ENCODE data around the gene UNCX. TPM values are rescaled to one million over a fixed set of nuclear protein-coding genes. Genes with fewer than 3 reads are reported as not detected.
"Not testable (repeated sequence)": the region's sequence is repeated elsewhere in the genome, so short reads cannot be mapped to it uniquely, and the experiment has no call there.

Gene UNCX
- total RNA-seq, 1 experiment from 2014 or later: not detected

GRCh38 chr7:1275451-1276381 is 43.0 kb downstream of the UNCX start:
- H3K36me3 ChIP-seq (replicated peaks; ENCODE audit: control insufficient read depth, insufficient read depth, low read length): no peaks in the 10 kb centered on the region
- no peaks in the 10 kb centered on the region for H3K27me3 ChIP-seq (ENCODE audit: control insufficient read depth, insufficient read depth, low read length)
- no peak overlapping the region for H3K4me3 ChIP-seq (ENCODE audit: insufficient read depth, low read depth, low read length)
- no peak for DNase-seq

DNA sequence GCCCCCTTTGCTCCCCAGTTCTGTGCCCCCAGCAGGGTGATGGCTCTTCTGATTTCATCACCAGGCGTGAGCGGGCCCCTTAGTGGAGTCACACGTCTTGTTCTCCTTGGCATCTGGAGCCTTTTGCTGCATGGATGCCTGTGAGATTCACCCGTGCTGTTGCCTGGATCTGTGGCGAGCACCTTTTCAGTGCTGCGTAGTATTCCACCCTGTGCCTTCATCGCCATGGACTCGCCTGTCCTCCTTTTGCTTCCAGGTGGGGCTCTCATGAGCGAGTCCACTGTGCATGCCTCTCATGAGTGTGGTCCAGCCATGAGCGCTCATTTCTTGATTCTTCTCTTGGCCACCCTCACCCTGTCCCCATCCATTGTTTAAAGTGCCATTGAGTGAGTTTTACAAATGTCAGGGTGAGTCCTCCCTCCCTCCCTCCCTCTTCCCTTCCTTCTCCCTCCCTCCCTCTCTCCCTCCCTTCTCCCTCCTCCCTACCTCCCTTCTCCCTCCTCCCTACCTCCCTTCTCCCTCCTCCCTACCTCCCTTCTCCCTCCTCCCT is 44.0 kb downstream of the UNCX start:
- no peaks in the 10 kb centered on the region for H3K27me3 ChIP-seq (ENCODE audit: control insufficient read depth, insufficient read depth, low read length)
- no peak overlapping the region for H3K4me3 ChIP-seq (ENCODE audit: insufficient read depth, low read depth, low read length)
- H3K36me3 ChIP-seq (replicated peaks; ENCODE audit: control insufficient read depth, insufficient read depth, low read length): no peaks in the 10 kb centered on the region
- no peak for DNase-seq

- Histone ChIP-seq H3K4me3 (ENCODE audit: insufficient read depth, low read depth, low read length) (no peak overlapping the region), H3K36me3 (replicated peaks; ENCODE audit: control insufficient read depth, insufficient read depth, low read length) (no peaks in the 10 kb centered on the region), H3K27me3 (ENCODE audit: control insufficient read depth, insufficient read depth, low read length) (no peaks in the 10 kb centered on the region)
- DNase-seq: no peak
Measured at GRCh38 chr7:1278543-1278942, 45.9 kb downstream of the UNCX start.

GRCh38 chr7:1279041-1279440 is 46.4 kb downstream of the UNCX start:
- Histone ChIP-seq H3K27me3 (ENCODE audit: control insufficient read depth, insufficient read depth, low read length) (no peaks in the 10 kb centered on the region), H3K36me3 (replicated peaks; ENCODE audit: control insufficient read depth, insufficient read depth, low read length) (no peaks in the 10 kb centered on the region), H3K4me3 (ENCODE audit: insufficient read depth, low read depth, low read length) (no peak overlapping the region)
- no peak for DNase-seq

DNA sequence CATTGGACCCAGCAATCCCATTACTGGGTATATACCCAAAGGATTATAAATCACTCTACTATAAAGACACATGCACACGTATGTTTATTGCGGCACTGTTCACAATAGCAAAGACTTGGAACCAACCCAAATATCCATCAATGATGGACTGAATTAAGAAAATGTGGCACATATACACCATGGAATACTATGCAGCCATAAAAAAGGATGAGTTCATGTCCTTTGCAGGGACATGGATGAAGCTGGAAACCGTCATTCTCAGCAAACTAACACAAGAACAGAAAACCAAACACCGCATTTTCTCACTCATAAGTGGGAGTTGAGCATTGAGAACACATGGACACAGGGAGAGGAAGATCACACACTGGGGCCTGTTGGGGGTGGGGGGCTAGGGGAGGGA is 47.2 kb downstream of the UNCX start:
- H3K36me3 ChIP-seq (replicated peaks; ENCODE audit: control insufficient read depth, insufficient read depth, low read length); H3K4me3 ChIP-seq (ENCODE audit: insufficient read depth, low read depth, low read length); DNase-seq; H3K27me3 ChIP-seq (ENCODE audit: control insufficient read depth, insufficient read depth, low read length): not testable (repeated sequence)

DNA sequence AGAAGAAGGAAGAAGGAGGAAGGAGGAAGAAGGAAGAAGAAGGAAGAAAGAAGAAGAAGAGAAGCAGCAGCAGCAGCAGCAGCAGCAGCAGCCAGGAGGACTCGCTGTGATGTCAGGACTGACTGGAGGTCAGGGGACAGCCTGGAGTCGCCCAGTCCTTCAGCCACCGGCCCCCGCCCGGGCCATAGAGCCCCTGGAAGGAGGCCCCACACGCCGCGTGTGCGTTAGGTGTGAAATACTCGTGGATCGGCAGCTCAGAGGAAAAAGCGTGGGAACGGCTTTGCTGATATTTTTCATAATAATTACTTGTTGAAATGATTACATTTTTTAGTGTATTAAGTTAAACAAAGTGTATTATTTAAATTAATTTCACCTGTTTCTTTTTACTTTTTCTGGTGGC is 48.4 kb downstream of the UNCX start:
- Histone ChIP-seq H3K36me3 (replicated peaks; ENCODE audit: control insufficient read depth, insufficient read depth, low read length) (no peaks in the 10 kb centered on the region), H3K4me3 (ENCODE audit: insufficient read depth, low read depth, low read length) (no peak overlapping the region), H3K27me3 (ENCODE audit: control insufficient read depth, insufficient read depth, low read length) (no peaks in the 10 kb centered on the region)
- DNase-seq: no peak

DNA sequence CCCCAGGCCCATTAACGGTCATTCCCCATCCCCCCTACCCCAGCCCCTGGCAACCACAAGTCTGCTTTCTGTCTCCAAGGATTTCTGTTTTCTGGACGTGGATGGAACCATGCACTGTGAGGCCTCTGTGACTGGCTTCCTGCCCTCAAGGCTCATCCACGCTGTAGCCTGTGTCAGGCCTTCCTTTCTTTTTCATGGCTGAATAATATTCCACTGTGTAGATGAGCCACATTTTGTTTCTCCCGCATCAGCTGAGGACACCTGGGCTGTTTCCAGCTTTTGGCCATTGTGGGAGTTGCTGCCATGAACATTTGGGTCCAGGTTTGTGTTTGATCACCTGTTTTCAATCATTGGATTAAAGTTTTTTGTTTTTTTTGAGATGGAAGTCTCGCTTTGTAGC is 50.0 kb downstream of the UNCX start:
- Histone ChIP-seq H3K4me3 (ENCODE audit: insufficient read depth, low read depth, low read length) (no peak overlapping the region), H3K27me3 (ENCODE audit: control insufficient read depth, insufficient read depth, low read length) (no peaks in the 10 kb centered on the region), H3K36me3 (replicated peaks; ENCODE audit: control insufficient read depth, insufficient read depth, low read length) (no peaks in the 10 kb centered on the region)
- DNase-seq: no peak

- Histone ChIP-seq H3K4me3 (ENCODE audit: insufficient read depth, low read depth, low read length) (no peak overlapping the region), H3K27me3 (ENCODE audit: control insufficient read depth, insufficient read depth, low read length) (no peaks in the 10 kb centered on the region), H3K36me3 (replicated peaks; ENCODE audit: control insufficient read depth, insufficient read depth, low read length) (no peaks in the 10 kb centered on the region)
- DNase-seq: no peak
Measured at GRCh38 chr7:1283337-1283736, 50.7 kb downstream of the UNCX start.

- no peak overlapping the region for H3K4me3 ChIP-seq (ENCODE audit: insufficient read depth, low read depth, low read length)
- DNase-seq: no peak
- H3K27me3 ChIP-seq (ENCODE audit: control insufficient read depth, insufficient read depth, low read length): no peaks in the 10 kb centered on the region
- no peaks in the 10 kb centered on the region for H3K36me3 ChIP-seq (replicated peaks; ENCODE audit: control insufficient read depth, insufficient read depth, low read length)
Measured at GRCh38 chr7:1283941-1284742, 51.5 kb downstream of the UNCX start.

- Histone ChIP-seq H3K36me3 (replicated peaks; ENCODE audit: control insufficient read depth, insufficient read depth, low read length) (no peaks in the 10 kb centered on the region), H3K27me3 (ENCODE audit: control insufficient read depth, insufficient read depth, low read length) (no peaks in the 10 kb centered on the region), H3K4me3 (ENCODE audit: insufficient read depth, low read depth, low read length) (no peak overlapping the region)
- DNase-seq: no peak
Measured at GRCh38 chr7:1284743-1285458, 52.2 kb downstream of the UNCX start.

- H3K27me3 ChIP-seq (ENCODE audit: control insufficient read depth, insufficient read depth, low read length): peaks cover 2% of the 10 kb centered on the region; the same call in 1 of the 2 replicates
- H3K36me3 ChIP-seq (replicated peaks; ENCODE audit: control insufficient read depth, insufficient read depth, low read length): no peaks in the 10 kb centered on the region
- no peak overlapping the region for H3K4me3 ChIP-seq (ENCODE audit: insufficient read depth, low read depth, low read length)
- no peak for DNase-seq
Measured at GRCh38 chr7:1285556-1286301, 53.1 kb downstream of the UNCX start.

All from H7 (cell line).